ENCODE data around the gene PPIG.
A peak's percentile ranks its signal among the peaks of the same experiment; 100 is the strongest.
"Not testable (repeated sequence)": the region's sequence is repeated elsewhere in the genome, so short reads cannot be mapped to it uniquely, and the experiment has no call there.

The PPIG gene

DNA sequence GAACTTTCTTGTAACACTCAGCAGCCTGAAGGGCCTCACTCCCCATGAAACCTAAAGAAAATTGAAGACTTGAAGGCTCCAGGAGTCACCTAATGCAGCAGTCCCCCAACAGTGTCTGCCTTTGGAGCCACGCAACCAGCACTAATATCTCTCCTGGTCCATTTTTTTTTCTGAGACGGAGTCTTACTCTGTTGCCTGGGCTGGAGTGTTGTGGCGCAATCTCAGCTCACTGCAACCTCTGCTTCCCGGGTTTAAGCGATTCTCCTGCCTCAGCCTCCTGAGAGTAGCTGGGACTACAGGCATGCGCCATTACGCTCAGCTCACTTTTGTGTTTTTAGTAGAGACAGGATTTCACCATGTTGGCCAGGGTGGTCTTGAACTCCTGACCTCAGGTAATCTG is 12.4 kb downstream of the PPIG start:
- not testable (repeated sequence) for DNase-seq

DNA sequence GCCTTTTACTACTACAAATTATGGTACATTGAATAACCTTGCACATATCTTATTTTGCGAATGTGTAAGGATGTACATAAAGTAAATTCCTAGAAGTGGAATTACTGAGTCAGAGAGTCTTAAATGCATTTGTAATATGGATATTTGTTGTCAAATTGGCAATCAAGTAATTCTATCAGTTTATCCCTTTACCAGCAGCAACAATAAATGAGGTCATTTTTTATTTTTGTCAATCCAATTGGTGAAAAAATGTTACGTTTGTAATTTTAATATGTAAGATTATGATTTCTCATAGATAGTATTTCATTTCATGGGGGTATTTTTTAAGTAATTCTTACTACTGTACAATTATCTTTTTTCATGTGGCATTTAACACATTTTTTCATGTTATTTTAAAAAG is 14.8 kb downstream of the PPIG start:
- DNase-seq, result no peak

DNA sequence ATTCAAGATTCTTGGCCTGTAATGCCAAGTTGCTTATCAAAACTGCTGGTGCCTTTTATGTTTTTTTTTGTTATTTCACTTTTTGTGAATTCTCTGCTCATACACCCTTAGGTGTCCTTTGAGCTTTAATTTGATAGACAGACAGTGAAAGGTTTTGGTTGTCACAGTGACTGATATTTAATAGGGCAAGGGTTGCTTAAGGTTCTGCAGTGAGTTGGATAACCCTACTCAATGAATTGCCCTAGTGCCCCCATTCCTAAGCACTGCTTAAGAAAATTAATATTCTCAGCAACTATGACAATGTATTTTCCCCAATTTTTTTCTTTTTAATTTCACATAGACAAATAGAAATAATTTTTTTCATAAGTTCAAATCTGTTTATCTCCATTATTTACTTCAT is 15.4 kb downstream of the PPIG start:
- DNase-seq, result no peak

DNA sequence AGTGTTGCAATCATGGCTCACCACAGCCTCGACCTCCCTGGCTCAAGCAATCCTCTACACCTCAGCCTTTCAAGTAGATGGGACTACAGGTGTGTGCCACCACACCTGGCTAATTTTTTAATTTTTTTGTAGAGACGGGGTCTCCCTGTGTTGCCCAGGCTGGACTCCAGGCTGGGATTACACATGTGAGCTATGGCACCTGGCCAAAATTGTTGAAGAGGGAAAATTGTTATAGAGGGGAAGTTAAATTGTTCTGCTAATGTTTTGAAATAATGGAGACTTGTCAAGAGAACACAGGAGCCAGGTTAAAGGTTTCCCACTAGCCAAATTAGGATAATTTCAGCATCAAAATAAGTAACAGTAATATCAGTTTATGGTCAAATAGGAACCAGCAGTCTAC is 25.1 kb downstream of the PPIG start:
- DNase-seq, result no peak

DNA sequence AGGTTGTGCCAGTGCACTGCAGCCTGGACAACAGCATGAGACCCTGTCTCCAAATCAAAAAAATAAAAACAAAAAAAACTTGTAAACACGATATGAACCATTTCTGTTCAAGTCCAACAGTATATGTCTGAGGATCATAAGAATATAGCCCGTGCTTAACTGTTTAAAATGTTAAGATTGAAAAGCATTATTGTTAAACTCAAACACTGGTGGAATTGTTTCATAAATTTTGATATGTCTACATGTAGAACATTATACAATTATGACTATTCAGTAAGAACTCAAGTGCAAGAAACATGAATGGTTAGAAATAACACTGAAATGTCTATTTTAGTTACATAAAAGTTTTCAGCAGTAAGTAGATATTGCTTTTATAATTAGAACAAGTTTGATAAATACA is 29.7 kb downstream of the PPIG start:
- DNase-seq, result no peak

DNA sequence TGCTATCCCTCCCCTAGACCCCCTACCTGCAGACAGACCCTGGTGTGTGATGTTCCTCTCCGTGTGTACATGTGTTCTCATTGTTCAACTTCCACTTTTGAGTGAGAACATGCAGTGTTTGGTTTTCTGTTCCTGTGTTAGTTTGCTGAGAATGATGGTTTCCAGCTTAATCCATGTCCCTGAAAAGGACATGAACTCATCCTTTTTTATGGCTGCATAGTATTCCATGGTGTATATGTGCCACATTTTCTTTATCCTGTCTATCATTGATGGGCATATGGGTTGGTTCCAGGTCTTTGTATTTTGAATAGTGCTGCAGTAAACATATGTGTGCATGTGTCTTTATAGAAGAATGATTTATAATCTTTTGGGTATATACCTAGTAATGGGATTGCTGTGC is 31.8 kb downstream of the PPIG start:
- DNase-seq, result not testable (repeated sequence)

DNA sequence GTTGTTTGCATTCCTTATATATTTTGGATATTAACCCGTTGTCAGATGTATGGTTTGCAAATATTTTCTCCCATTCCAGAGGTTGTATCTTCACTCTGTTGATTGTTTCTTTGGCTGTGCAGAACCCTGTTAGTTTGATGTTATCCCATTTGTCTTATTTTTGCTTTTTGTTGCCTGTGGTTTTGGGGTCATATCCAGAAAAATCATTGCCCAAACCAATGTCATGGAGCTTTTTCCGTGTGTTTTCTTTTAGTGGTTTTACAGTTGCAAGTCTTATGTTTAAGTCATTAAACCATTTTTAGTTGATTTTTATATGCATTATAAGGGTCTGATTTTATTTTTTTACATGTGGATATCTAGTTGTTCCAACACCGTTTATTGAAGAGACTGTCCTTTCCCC is 35.8 kb downstream of the PPIG start:
- DNase-seq, result no peak

DNA sequence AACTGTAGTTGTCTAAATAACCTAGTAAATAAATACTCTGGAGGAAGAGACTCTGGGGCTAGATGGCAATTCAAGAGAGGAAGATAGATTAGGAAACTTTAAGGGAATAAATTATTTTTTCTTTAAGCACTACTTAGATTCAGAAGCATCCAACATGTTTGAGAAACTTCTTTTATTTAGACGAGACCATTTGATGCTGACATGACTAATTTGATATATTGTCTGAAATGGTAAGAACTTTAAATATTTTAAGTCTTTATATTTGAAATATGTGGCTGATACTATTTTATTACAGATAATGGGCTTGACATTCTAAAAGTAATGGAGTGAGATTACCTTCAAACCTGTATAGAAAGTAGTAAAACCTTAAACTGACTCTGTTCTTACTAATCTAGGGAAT is 36.4 kb downstream of the PPIG start:
- DNase-seq, result no peak

DNA sequence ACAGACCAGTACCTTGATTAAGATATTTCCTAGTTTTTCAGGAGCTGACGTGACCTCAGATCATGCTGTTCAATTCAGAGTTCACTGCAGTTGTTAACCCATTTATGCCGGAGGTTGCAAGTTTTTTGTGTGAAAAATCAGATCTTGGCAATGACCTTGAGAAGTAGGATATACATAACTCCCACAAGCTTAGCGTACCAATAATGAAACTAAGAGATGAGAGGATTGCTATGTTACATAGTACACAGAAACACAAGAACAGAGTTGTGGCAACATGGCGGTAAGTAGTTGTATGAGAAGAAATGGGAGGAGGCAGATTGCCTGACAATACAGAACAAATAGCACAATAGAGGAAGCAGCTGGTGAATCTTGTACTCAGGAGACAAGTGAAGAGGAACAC is 39.1 kb downstream of the PPIG start:
- DNase-seq, result no peak

DNA sequence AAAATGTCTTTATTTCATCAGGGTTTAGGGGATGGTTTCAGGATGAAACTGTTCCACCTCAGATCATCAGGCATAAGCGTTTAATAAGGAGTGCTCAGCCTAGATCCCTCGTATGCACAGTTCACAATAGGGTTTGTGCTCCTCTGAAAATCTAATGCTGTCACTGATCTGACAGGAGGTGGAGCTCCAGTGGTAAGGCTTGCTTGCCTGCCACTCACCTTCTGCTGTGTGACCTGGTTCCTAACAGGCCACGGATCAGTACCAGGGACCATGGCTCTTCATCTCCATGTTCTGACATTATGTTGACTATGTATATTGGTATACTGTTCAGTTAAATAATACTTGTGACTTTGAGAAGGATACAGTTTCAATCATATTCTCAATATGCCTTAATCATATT is 41.6 kb downstream of the PPIG start:
- DNase-seq, result no peak

DNA sequence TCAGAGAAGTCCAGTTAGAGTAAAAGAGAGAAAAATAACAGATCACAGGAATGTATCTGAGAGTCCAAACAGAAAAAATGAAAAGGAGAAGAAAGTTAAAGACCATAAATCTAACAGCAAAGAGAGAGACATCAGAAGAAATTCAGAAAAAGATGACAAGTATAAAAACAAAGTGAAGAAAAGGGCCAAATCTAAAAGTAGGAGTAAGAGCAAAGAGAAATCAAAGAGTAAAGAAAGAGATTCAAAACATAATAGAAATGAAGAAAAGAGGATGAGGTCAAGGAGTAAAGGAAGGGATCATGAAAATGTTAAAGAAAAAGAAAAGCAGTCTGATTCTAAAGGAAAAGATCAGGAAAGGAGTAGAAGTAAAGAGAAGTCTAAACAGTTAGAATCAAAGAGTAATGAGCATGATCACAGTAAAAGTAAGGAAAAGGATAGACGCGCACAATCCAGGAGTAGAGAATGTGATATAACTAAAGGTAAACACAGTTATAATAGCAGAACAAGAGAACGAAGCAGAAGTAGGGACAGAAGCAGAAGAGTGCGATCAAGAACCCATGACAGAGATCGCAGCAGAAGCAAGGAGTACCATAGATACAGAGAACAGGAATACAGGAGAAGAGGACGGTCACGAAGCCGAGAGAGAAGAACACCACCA is 52.4 kb downstream of the PPIG start:
- no peak for DNase-seq

DNA sequence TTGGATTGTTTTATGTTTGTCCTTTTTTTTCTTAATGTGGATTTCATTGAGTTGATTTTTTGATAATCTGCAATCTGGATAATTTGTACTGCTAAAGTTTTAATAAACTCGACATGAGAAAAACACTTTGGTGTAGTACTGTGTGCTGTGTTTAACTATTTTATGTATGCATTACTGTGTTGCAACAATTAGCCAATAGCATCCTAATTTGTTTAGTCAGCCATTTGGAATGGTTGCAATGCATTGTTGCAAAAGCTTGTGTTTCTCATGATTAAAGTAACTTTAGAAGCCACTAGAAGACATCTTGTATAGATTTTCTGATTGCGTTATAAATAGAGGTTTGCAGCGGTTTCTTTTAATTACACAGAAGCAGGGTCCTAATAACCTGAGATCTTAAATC is 53.5 kb downstream of the PPIG start:
- DNase-seq, result peak; percentile 1 to 37

DNA sequence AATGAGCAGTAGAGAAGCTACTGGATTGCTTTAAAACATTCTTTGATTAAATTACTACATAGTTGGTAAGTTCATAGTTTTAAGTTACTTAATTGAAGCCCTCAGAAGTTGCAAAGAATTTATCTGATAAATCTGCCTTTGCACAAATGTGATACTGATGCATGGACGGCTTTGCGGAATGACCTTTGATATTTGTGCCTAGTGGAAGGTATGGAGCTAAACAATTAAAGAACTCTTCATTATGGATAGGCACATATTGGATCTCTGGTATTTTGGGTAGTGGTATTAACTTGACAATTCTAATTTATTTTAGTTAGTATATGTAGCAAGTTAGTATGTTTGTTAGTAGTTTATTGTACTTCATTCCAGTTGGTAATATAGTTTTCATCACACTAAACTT is 56.0 kb downstream of the PPIG start:
- no peak for DNase-seq

DNA sequence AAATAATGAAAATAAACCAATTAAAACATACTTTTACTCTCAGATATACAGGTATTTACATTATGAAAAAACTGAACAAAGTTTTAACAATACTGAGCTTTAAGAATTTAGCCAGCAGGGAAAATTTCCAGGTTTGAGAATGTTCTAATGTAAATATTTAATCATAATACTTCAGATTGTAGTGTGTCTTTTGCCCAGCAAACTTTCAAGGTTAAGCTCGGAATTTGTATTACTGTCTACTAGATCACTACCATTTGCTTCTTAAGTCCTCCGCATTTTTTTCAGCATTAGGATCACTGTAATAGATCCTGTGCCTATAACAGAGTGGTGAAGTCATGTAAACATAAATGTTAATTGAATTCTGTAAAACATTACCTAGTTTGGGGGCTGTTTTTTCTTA is 57.3 kb downstream of the PPIG start:
- DNase-seq, result no peak

DNA sequence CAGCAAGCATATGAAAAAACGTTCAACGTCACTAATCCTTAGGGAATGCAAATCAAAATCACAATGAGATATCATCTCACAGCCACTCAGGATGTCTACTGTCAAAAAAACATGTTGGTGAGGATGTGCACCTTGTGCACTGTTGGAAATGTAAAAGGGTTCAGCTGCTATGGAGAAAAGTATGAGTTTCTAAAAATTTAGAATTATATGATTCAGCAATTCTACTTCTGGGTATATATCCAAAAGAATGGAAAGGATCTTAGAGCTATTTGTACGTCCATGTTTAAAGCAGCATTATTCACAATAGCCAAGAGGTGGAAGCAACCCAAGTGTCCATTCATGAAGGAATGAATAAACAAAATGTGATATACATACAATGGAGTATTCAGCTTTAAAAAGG is 60.0 kb downstream of the PPIG start:
- DNase-seq, result no peak

DNA sequence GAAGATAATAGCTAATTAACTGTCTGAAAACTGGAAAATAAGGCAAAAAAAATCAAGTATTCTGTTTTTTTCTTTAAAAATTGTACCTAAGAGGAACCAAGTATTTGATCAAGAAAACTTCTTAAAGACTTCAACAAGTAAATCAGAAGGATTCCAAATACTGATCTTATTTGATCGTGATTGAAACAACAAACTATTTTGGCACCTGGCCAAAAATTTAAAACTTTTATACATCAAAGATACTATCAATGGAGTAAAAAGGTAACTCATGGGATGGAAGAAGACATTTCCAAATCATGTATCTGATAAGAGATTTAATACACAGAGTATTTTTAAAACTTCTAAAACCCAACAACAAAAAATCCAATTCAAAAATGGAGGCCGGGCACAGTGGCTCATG is 63.3 kb downstream of the PPIG start:
- DNase-seq, result no peak

DNA sequence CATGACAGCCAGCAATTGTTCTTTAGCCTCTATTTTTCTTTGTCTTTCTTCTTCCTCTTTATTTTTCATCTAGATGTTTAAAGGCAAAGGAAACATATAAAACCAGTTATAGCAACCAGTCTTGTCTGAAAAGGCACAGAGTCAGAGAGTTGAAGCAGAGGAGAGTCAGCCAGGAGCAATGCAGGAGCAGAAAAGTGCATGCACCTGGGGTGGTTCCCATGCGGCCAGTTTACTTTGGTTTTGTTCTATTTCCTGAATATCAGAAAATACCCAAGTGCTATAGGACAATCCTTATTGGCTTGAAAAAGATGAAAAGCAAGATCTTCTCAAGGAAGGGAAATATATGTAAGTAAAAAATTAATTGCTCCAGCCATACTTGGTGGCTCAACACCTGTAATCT is 65.1 kb downstream of the PPIG start:
- DNase-seq, result no peak

DNA sequence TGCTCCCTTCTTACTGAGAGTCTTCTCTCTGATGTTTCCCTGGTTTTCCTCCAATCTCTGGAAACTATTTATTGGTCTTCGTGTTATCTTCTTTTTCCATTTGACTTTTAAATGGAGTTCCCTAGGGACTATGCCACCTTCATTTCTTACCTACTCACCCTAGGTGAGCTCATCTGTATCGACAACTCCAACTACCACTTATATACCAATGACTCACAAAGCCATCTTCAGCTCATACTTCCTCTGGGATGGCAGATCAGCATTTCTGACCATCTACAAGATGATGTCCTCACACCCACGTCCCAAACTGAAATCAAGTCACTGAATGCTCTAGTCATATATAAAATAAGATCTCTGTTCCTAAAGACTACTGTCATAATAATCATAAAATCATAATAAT is 69.5 kb downstream of the PPIG start:
- peak in 1 of 2 donors; percentile 10 for DNase-seq

DNA sequence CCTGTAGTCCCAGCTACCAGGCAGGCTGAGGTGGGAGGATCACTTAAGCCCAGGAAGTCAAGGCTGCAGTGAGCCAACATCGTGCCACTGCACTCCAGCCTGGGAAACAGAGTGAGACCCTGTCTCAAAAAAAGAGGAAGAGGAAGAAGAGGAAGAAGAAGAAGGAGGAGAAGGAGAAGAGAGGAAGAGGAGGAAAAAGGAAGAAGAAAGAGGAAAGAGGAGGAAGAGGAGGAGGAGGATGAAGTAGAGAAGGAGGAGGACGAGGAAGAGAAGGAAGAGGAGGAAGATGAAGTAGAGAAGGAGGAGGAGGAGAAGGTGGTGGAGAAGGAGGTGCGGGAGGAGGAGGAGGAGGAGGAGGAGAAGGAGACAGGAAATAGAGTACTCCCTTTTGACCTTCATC is 72.0 kb downstream of the PPIG start:
- DNase-seq, result no peak

DNA sequence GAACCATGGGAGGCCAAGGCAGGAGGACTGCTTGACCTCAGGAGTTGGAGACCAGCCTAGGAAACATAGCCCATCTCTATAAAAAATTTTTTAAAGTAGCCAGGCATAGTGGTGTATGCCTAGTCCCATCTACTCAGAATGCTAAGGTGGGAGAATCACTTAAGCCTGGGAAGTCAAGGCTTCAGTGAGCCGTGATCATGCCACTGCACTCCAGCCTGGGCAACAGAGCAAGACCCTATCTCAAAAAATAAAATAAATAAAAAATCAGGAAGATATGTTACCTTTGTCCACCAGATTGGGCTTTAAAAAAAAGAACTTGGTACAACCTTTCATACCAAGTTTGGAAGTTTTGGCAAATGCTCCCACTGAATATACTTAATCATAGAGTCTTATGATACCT is 74.7 kb downstream of the PPIG start:
- DNase-seq, result no peak

DNA sequence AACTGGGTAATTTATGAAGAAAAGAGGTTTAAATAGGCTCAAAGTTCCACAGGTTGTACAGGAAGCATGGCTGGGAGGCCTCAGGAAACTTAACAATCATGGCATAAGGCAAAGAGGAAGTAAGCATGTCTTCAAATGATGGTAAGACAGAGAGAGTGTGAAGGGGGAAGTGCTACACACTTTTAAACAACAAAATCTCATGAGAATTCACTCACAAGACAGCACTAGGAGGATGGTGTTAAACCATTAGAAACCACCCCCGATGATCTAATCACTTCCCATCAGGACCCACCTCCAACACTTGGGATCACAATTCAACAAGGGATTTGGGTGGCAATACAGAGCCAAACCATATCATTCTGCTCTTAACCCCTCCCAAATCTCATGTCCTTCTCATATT is 75.2 kb downstream of the PPIG start:
- DNase-seq, result peak; percentile 4 to 10

DNA sequence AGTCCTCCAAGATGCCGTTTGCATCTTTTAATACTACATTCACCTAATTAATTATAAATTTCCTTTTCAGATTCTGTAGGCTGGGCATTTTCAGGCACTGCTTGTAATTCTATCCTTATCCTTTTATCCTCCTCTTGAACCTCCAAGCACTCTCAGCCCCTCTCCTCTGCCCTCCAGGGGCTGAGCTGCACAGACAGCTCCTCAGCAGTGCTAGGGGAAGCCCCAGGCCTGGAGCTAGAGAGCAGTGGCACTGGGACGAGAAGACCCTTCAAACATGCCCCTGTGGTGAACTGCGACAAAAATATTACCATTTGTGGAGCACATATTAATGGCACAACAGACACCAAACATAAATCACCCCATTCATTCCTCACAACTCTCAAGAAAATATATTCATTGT is 77.1 kb downstream of the PPIG start:
- no peak for DNase-seq

DNA sequence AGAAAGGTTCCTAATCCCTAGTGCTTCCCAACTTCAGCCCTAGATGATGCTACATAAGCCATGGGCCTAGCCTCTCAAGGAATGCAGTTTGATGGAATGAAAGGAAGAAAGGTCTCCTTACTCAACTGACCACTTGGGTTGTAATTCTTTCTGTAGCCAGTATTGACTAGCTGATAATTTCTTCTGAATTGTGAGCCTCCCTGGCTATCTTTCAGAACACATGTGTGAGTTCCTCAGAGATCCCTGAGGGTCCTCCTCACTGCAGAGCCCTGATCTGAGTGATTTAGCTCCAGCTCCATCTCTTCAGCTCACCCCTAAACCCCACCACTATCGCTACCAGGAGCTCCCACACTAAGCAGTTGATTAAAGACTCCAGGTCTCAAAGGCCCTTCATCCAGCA is 78.6 kb downstream of the PPIG start:
- DNase-seq, result no peak

DNA sequence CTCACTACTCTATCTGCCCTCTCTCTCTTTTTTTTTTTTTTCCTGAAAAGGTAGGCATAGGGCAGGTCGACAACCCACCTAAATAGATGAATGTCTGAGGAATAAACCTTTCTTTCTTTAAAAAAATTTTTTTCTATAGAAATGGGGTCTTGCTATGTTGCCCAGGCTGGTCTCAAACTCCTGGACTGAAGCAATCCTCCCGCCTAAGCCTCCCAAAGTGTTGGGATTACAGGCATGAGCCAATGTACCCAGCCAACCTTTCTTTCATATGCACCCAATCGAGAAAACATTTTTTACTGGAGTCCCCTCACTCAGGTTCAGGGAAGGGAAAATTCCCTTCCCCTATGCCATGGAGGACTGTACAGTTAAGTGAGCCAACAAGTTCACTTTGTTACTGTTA is 79.1 kb downstream of the PPIG start:
- DNase-seq, result no peak

DNA sequence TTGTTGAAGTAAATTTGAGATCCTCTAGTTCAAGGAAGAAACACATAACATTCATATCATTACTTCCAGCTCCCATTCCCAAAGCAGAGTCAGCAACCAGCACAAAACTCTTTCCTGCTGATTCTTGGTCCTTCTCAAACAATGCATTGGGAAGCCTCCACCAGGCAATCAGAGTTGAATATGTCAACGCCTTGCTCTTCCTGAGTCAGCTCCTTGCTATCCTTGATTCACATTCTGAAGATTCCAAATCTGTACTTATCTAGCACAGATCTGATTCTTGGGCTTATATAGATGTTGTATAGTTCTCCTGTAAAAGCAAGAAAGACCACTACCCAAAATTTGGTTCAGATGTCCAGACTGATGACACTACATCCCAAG is 80.4 kb downstream of the PPIG start:
- no peak for DNase-seq
